Measurements from ENCODE around the gene NUP98. TPM values are rescaled to one million over a fixed set of nuclear protein-coding genes. Genes with fewer than 3 reads are reported as not detected.

The NUP98 gene
- total and polyA plus RNA-seq, 2 donors (not counting 3 experiments of a cell fraction or from before 2014, with no cell fraction given): 92.7 to 169 TPM

GRCh38 chr11:3660960-3661359, 136.4 kb downstream of the NUP98 start:
- no peak overlapping the region for H3K27ac ChIP-seq (ENCODE audit: insufficient read depth, low read depth, low read length)
- DNase-seq (ENCODE audit: low read depth, low spot score) (no peak), FAIRE-seq (no peak)
- dilution Hi-C loops (cut with MboI; ENCODE audit: extremely low pct_ligation_motif_present, low sequenced_read_pairs) (no loop called here), intact Hi-C loops (cut with micrococcal nuclease) (no loop called here)
- no peaks in the 10 kb centered on the region for H3K9me1 ChIP-seq (replicated peaks; ENCODE audit: control insufficient read depth, extremely low read depth, insufficient read depth, low read length)
- no peak overlapping the region for H3K4me2 ChIP-seq (ENCODE audit: insufficient read depth, low read length)
- H3K79me2 ChIP-seq (ENCODE audit: control insufficient read depth, insufficient read depth, low read length): no peaks in the 10 kb centered on the region
- H3K9ac ChIP-seq (replicated peaks; ENCODE audit: extremely low read depth, insufficient read depth, low read length): no peak overlapping the region
- H3K4me3 ChIP-seq (replicated peaks in 1 of 3; ENCODE audit: insufficient read depth in 1 of 3, low read depth in 1 of 3, low read length in 3 of 3): no peak overlapping the region
- no TSS peak for BruUV-seq (replicated peaks)
- no peaks in the 10 kb centered on the region for H3K36me3 ChIP-seq (ENCODE audit: control insufficient read depth in 2 of 2, extremely low read depth in 1 of 2, insufficient read depth in 2 of 2, low read length in 2 of 2)
- ChIA-PET CTCF (no interaction called here), POLR2A (no interaction called here)
- no peak overlapping the region for H2AFZ ChIP-seq (ENCODE audit: low read depth, low read length)
- no peaks in the 10 kb centered on the region for H3K9me3 ChIP-seq (replicated peaks; ENCODE audit: control insufficient read depth, insufficient read depth, low read length)
- H3K27me3 ChIP-seq (ENCODE audit: control insufficient read depth in 2 of 2, insufficient read depth in 2 of 2, low read length in 2 of 2): no peaks in the 10 kb centered on the region
- no peak for TF ChIP-seq MYC (IDR thresholded peaks at IDR 0.05; ENCODE audit: low read depth, low read length)
- TF ChIP-seq EZH2 (IDR thresholded peaks at IDR 0.05; ENCODE audit: borderline replicate concordance, low read depth, low read length, severe bottlenecking): no peak
- no peak for TF ChIP-seq POLR2AphosphoS5 (IDR thresholded peaks at IDR 0.05; ENCODE audit: insufficient read depth, low read depth, low read length)
- no peak for TF ChIP-seq FOS (IDR thresholded peaks at IDR 0.05; ENCODE audit: borderline replicate concordance, insufficient read depth, low read length)
- TF ChIP-seq CTCF (IDR thresholded peaks at IDR 0.05; ENCODE audit: extremely low read depth in 1 of 2, insufficient read depth in 1 of 2, low read depth in 1 of 2, low read length in 2 of 2): no peak
- no peak for TF ChIP-seq JUN (IDR thresholded peaks at IDR 0.05; ENCODE audit: borderline replicate concordance, insufficient read depth, insufficient read length, low read depth)
- TF ChIP-seq MAX (IDR thresholded peaks at IDR 0.05; ENCODE audit: insufficient read depth, insufficient read length): no peak
- TF ChIP-seq POLR2A (IDR thresholded peaks at IDR 0.05; ENCODE audit: low read depth, low read length): no peak
- TF ChIP-seq GATA2 (IDR thresholded peaks at IDR 0.05; ENCODE audit: insufficient read depth, insufficient read length, low read depth, low read length): no peak
- H3K4me1 ChIP-seq (ENCODE audit: control insufficient read depth, extremely low read depth, insufficient read depth, low read length): no peaks in the 10 kb centered on the region
- H4K20me1 ChIP-seq (replicated peaks; ENCODE audit: control insufficient read depth, extremely low read depth, insufficient read depth, low read length): no peaks in the 10 kb centered on the region

All from endothelial cell of umbilical vein (primary cell).